IPS-20b (cell line): ENCODE data around the gene CIAPIN1.

Experiments used
- H3K27ac ChIP-seq: one replicate; pipeline ENCODE4 v1.5.1; 2013; ENCODE audit warnings: low read length
- H3K27me3 ChIP-seq: 2 replicates; pipeline ENCODE4 v1.6.1; 2013; ENCODE audit warnings: mild to moderate bottlenecking, low read length, inconsistent platforms; ENCODE audit not compliant: insufficient read depth
- H3K36me3 ChIP-seq: 2 replicates; pipeline ENCODE4 v1.6.1; 2013; ENCODE audit warnings: low read depth, mild to moderate bottlenecking, inconsistent platforms, low read length, moderate library complexity; ENCODE audit not compliant: insufficient read depth
- H3K4me1 ChIP-seq: 2 replicates; pipeline ENCODE4 v1.6.1; 2013; ENCODE audit warnings: mild to moderate bottlenecking, control low read depth, inconsistent platforms, low read length, moderate library complexity; ENCODE audit not compliant: insufficient read depth
- H3K4me3 ChIP-seq: 2 replicates; pipeline ENCODE4 v1.5.1; 2013; ENCODE audit warnings: mild to moderate bottlenecking, low read length, inconsistent platforms
- H3K9ac ChIP-seq: 2 replicates; pipeline ENCODE4 v1.6.1; 2013; ENCODE audit warnings: low read depth, mild to moderate bottlenecking, inconsistent platforms, low read length, moderate library complexity
- H3K9me3 ChIP-seq: 2 replicates; pipeline ENCODE4 v1.6.1; 2013; ENCODE audit warnings: mild to moderate bottlenecking, low read depth, low read length, inconsistent platforms; ENCODE audit not compliant: insufficient read depth

The CIAPIN1 gene

GRCh38 chr16:57481421-57481820, 34.2 kb upstream of the CIAPIN1 start:
- H3K4me3 ChIP-seq: no peak overlapping the region
- H3K27me3 ChIP-seq: peaks cover 15% of the 10 kb centered on the region
- H3K4me1 ChIP-seq: peaks cover 24% of the 10 kb centered on the region; the same call in 1 of the 2 replicates
- no peaks in the 10 kb centered on the region for H3K36me3 ChIP-seq
- no peak overlapping the region for H3K9ac ChIP-seq
- H3K27ac ChIP-seq: no peak overlapping the region
- no peaks in the 10 kb centered on the region for H3K9me3 ChIP-seq

GRCh38 chr16:57480754-57481230, 33.6 kb upstream of the CIAPIN1 start:
- Histone ChIP-seq H3K4me3 (no peak overlapping the region), H3K36me3 (no peaks in the 10 kb centered on the region), H3K9me3 (no peaks in the 10 kb centered on the region), H3K27ac (no peak overlapping the region), H3K9ac (no peak overlapping the region), H3K4me1 (peaks cover 29% of the 10 kb centered on the region), H3K27me3 (peaks cover 13% of the 10 kb centered on the region)

- Histone ChIP-seq H3K27ac (no peak overlapping the region), H3K9ac (no peak overlapping the region), H3K4me1 (peaks cover 32% of the 10 kb centered on the region), H3K4me3 (peak overlapping the region; percentile 72), H3K36me3 (no peaks in the 10 kb centered on the region), H3K9me3 (no peaks in the 10 kb centered on the region), H3K27me3 (peaks cover 7% of the 10 kb centered on the region)
Observed at GRCh38 chr16:57479976-57480753, 33.0 kb upstream of the CIAPIN1 start.

GRCh38 chr16:57479205-57479975, 32.2 kb upstream of the CIAPIN1 start:
- H3K36me3 ChIP-seq: peaks cover 3% of the 10 kb centered on the region
- no peak overlapping the region for H3K27ac ChIP-seq
- peak overlapping the region; percentile 72 for H3K4me3 ChIP-seq
- peaks cover 33% of the 10 kb centered on the region for H3K4me1 ChIP-seq
- H3K9ac ChIP-seq: peak overlapping the region; percentile 46; the same call in 1 of the 2 replicates
- no peaks in the 10 kb centered on the region; the same call in 1 of the 2 replicates for H3K27me3 ChIP-seq
- no peaks in the 10 kb centered on the region for H3K9me3 ChIP-seq

GRCh38 chr16:57478396-57479204, 31.4 kb upstream of the CIAPIN1 start:
- no peak overlapping the region for H3K9ac ChIP-seq

GRCh38 chr16:57477531-57478202, 30.5 kb upstream of the CIAPIN1 start:
- Histone ChIP-seq H3K9ac (no peak overlapping the region), H3K36me3 (peaks cover 20% of the 10 kb centered on the region), H3K9me3 (no peaks in the 10 kb centered on the region), H3K4me3 (no peak overlapping the region; the same call in 1 of the 2 replicates), H3K27ac (no peak overlapping the region), H3K27me3 (no peaks in the 10 kb centered on the region), H3K4me1 (peaks cover 35% of the 10 kb centered on the region)

More at GRCh38 chr16:57478396-57479204, 31.4 kb upstream of the CIAPIN1 start:
- H3K27me3 ChIP-seq: no peaks in the 10 kb centered on the region
- peak overlapping the region; percentile 72; the same call in 1 of the 2 replicates for H3K4me3 ChIP-seq
- no peak overlapping the region for H3K27ac ChIP-seq
- H3K4me1 ChIP-seq: peaks cover 33% of the 10 kb centered on the region
- peaks cover 11% of the 10 kb centered on the region for H3K36me3 ChIP-seq
- no peaks in the 10 kb centered on the region for H3K9me3 ChIP-seq

GRCh38 chr16:57476546-57477410, 29.6 kb upstream of the CIAPIN1 start:
- no peak overlapping the region; the same call in 1 of the 2 replicates for H3K4me3 ChIP-seq
- H3K27me3 ChIP-seq: no peaks in the 10 kb centered on the region
- peaks cover 42% of the 10 kb centered on the region for H3K4me1 ChIP-seq
- H3K27ac ChIP-seq: no peak overlapping the region
- H3K9me3 ChIP-seq: no peaks in the 10 kb centered on the region
- no peak overlapping the region for H3K9ac ChIP-seq
- peaks cover 26% of the 10 kb centered on the region for H3K36me3 ChIP-seq

GRCh38 chr16:57475711-57476339, 28.6 kb upstream of the CIAPIN1 start:
- peak overlapping the region; percentile 37; the same call in 1 of the 2 replicates for H3K4me3 ChIP-seq
- H3K9ac ChIP-seq: peak overlapping the region; percentile 27; the same call in 1 of the 2 replicates

GRCh38 chr16:57474671-57475661, 27.8 kb upstream of the CIAPIN1 start:
- no peaks in the 10 kb centered on the region for H3K9me3 ChIP-seq
- no peak overlapping the region; the same call in 1 of the 2 replicates for H3K4me3 ChIP-seq
- peak overlapping the region; percentile 49 for H3K27ac ChIP-seq
- H3K4me1 ChIP-seq: peaks cover 42% of the 10 kb centered on the region
- H3K9ac ChIP-seq: peak overlapping the region; percentile 27; the same call in 1 of the 2 replicates
- no peaks in the 10 kb centered on the region for H3K27me3 ChIP-seq
- peaks cover 43% of the 10 kb centered on the region for H3K36me3 ChIP-seq

More at GRCh38 chr16:57475711-57476339, 28.6 kb upstream of the CIAPIN1 start:
- H3K9me3 ChIP-seq: no peaks in the 10 kb centered on the region
- peaks cover 50% of the 10 kb centered on the region for H3K4me1 ChIP-seq
- H3K36me3 ChIP-seq: peaks cover 34% of the 10 kb centered on the region
- H3K27me3 ChIP-seq: no peaks in the 10 kb centered on the region
- peak overlapping the region; percentile 49 for H3K27ac ChIP-seq
